Kidney (tissue), 14 donors: ENCODE results near the gene LHCGR. TPM values are rescaled to one million over a fixed set of nuclear protein-coding genes. Genes with fewer than 3 reads are reported as not detected.

Experiments used
- DNase-seq, 5 donors: peaks; one replicate each; pipeline ENCODE4 v3.0.0-alpha.2; 2013 to 2020
- FAIRE-seq: peaks from 2 replicates; lab custom pipeline; 2012; peaks lifted over from hg19 to GRCh38; lab: Jason Lieb, UNC
- H3K27ac ChIP-seq, 2 donors: one replicate each; pipeline ENCODE4 v1.7.0; 2013; ENCODE audit warnings: low read depth in 2 of 2, low read length in 2 of 2, inconsistent platforms in 1 of 2
- H3K27me3 ChIP-seq: one replicate; pipeline ENCODE4 v1.7.1; 2013; ENCODE audit warnings: low read length, inconsistent platforms; ENCODE audit not compliant: control insufficient read depth, insufficient read depth
- H3K36me3 ChIP-seq, 3 donors: one replicate each; pipeline versions ENCODE4 v1.7.0 to v1.7.1; 2013; ENCODE audit warnings: low read length in 3 of 3, control low read depth in 1 of 3, inconsistent platforms in 1 of 3; ENCODE audit not compliant: insufficient read depth in 3 of 3, control insufficient read depth in 2 of 3
- H3K4me1 ChIP-seq, 3 donors: one replicate each; pipeline versions ENCODE4 v1.7.0 to v1.7.1; 2013; ENCODE audit warnings: low read length in 3 of 3, inconsistent platforms in 1 of 3, low read depth in 1 of 3; ENCODE audit not compliant: control insufficient read depth in 2 of 3, insufficient read depth in 2 of 3
- H3K4me3 ChIP-seq, 3 donors: one replicate each; pipeline versions ENCODE4 v1.7.0 to v1.8.1; 2013; ENCODE audit warnings: low read length in 3 of 3, control low read depth in 1 of 3, inconsistent platforms in 1 of 3
- H3K9ac ChIP-seq, 3 donors: one replicate each; pipeline versions ENCODE4 v1.7.0 to v1.7.1; 2013; ENCODE audit warnings: low read length in 3 of 3, control low read depth in 1 of 3, inconsistent platforms in 1 of 3
- H3K9me3 ChIP-seq, 3 donors: one replicate each; pipeline versions ENCODE4 v1.7.0 to v1.7.1; 2013; ENCODE audit warnings: low read length in 3 of 3, control low read depth in 1 of 3, inconsistent platforms in 1 of 3; ENCODE audit not compliant: control insufficient read depth in 2 of 3, insufficient read depth in 1 of 3
- CTCF ChIP-seq: IDR thresholded peaks from 3 replicates; pipeline ENCODE4 v1.5.1; 2012; ENCODE audit warnings: mild to moderate bottlenecking, moderate library complexity, borderline replicate concordance; ENCODE audit not compliant: insufficient read depth; ENCODE audit errors: extremely low read depth
- intact Hi-C: fragments of 100-400 bp; cut with DNase I; formaldehyde crosslinking; loops from one replicate; pipeline ENCODE4 v1.11.1; 2022
- polyA plus RNA-seq: library from polyadenylated mRNA; stranded (reverse); fragments of 350-450 nt; fragmentation: Illumina TruSeq; extraction: RNeasy Lipid Tissue Mini Kit (QIAGEN cat#74804); gene quantifications from one replicate; pipeline ENCODE4 v1.2.3, GENCODE V29; 2014; ENCODE audit warnings: low read depth, low replicate concordance; ENCODE audit not compliant: insufficient read depth
- total RNA-seq: library from RNA; stranded (reverse); fragmentation: NEBNext Ultra II Directional; extraction: Animal tissue kit (Norgen Biotek cat#: 25700); gene quantifications from one replicate; pipeline ENCODE4 v1.2.1, GENCODE V29; 2021
- donor health status: control.
- donor health status: control.
- donor health status: control.
- donor health status: control.
- donor health status: control.
- donor health status: DM: yes; HTN: yes; CAD: no.
- donor health status: Normal renal cell carcinoma (clear cell type).

The LHCGR gene
- total and polyA plus RNA-seq, 2 donors from 2014 or later = not detected

GRCh38 chr2:48674933-48675332 lies 80.6 kb downstream of the LHCGR start:
- intact Hi-C loops = no loop called here
- no peak overlapping the region for H3K4me3 ChIP-seq
- FAIRE-seq (no peak), DNase-seq (peak in 1 of 5 donors; percentile 7)
- H3K36me3 ChIP-seq = no peaks in the 10 kb centered on the region
- H3K27ac ChIP-seq = no peak overlapping the region
- no peaks in the 10 kb centered on the region for H3K27me3 ChIP-seq
- no peaks in the 10 kb centered on the region for H3K9me3 ChIP-seq
- no peak overlapping the region for H3K9ac ChIP-seq
- TF ChIP-seq CTCF = no peak
- H3K4me1 ChIP-seq = no peaks in the 10 kb centered on the region

GRCh38 chr2:48673581-48673980 lies 81.9 kb downstream of the LHCGR start:
- intact Hi-C loops = no loop called here
- Histone ChIP-seq H3K4me3 (no peak overlapping the region), H3K9ac (no peak overlapping the region), H3K36me3 (no peaks in the 10 kb centered on the region), H3K9me3 (no peaks in the 10 kb centered on the region), H3K27ac (no peak overlapping the region), H3K4me1 (no peaks in the 10 kb centered on the region), H3K27me3 (no peaks in the 10 kb centered on the region)
- DNase-seq (no peak), FAIRE-seq (no peak)
- no peak for TF ChIP-seq CTCF

- Histone ChIP-seq H3K9me3 (no peaks in the 10 kb centered on the region), H3K27me3 (no peaks in the 10 kb centered on the region), H3K9ac (no peak overlapping the region), H3K36me3 (no peaks in the 10 kb centered on the region), H3K4me3 (no peak overlapping the region), H3K27ac (no peak overlapping the region), H3K4me1 (no peaks in the 10 kb centered on the region)
- FAIRE-seq = no peak
- no peak for TF ChIP-seq CTCF
- intact Hi-C loops = no loop called here
- DNase-seq = no peak
These were observed 86.5 kb downstream of the LHCGR start for GRCh38 chr2:48668992-48669391.

GRCh38 chr2:48651158-48651790 lies 104.2 kb downstream of the LHCGR start:
- TF ChIP-seq CTCF = no peak
- Histone ChIP-seq H3K9ac (no peak overlapping the region), H3K27me3 (no peaks in the 10 kb centered on the region), H3K36me3 (no peaks in the 10 kb centered on the region), H3K27ac (no peak overlapping the region), H3K9me3 (no peaks in the 10 kb centered on the region), H3K4me1 (no peaks in the 10 kb centered on the region), H3K4me3 (no peak overlapping the region)
- intact Hi-C loops = no loop called here
- DNase-seq (no peak), FAIRE-seq (no peak)
